Caco-2 (cell line): Measurements from ENCODE around the gene PYGL. TPM values are rescaled to one million over a fixed set of nuclear protein-coding genes. Genes with fewer than 3 reads are reported as not detected.

Experiments
- BruUV-seq: library from RNA; stranded (reverse); fragments of 400-500 nt; replicated peaks from 2 replicates; lab custom pipeline; 2021; lab: Mats Ljungman, UMichigan
- CTCF ChIA-PET: fragments of 300-600 bp; sonication (Branson Sonifier 250); formaldehyde crosslinking; loops from one replicate; lab custom pipeline; 2022; ENCODE audit warnings: antibody characterized with exemption; lab: Charles Lee
- POLR2A ChIA-PET: fragments of 300-600 bp; sonication (Branson Sonifier 250); formaldehyde crosslinking; loops from one replicate; lab custom pipeline; 2022; ENCODE audit warnings: antibody characterized with exemption; lab: Charles Lee
- DNase-seq, 2 experiments: peaks; one replicate each; pipeline versions ENCODE4 v3.0.0 to v3.0.0-alpha.2; 2020 to 2022
- H3K27me3 ChIP-seq: replicated peaks from 2 replicates; pipeline ENCODE4 v1.6.0; 2011; ENCODE audit warnings: low read length; ENCODE audit not compliant: control insufficient read depth, insufficient read depth
- H3K36me3 ChIP-seq: 2 replicates; pipeline ENCODE4 v1.5.1; 2011; ENCODE audit warnings: low read length; ENCODE audit not compliant: control insufficient read depth, insufficient read depth
- H3K4me1 ChIP-seq: fragments of 250-450 bp; sonication (Bioruptor Pico); 2 replicates; pipeline ENCODE4 v1.5.1; 2020; ENCODE audit warnings: mild to moderate bottlenecking
- H3K4me3 ChIP-seq: 2 replicates; pipeline ENCODE4 v1.5.1; 2011; ENCODE audit warnings: low read depth, mild to moderate bottlenecking, control low read depth, low read length
- H3K9me3 ChIP-seq: fragments of 250-450 bp; sonication (Bioruptor Pico); 2 replicates; pipeline ENCODE4 v1.5.1; 2020; ENCODE audit warnings: mild to moderate bottlenecking, moderate library complexity
- H3K27ac Mint-ChIP-seq: one replicate; pipeline ENCODE4 v1.8.0; 2022; ENCODE audit warnings: mixed read lengths; ENCODE audit not compliant: unreplicated experiment
- H3K27me3 Mint-ChIP-seq: one replicate; pipeline ENCODE4 v1.8.0; 2022; ENCODE audit warnings: mixed read lengths; ENCODE audit not compliant: insufficient read depth, unreplicated experiment
- H3K36me3 Mint-ChIP-seq: one replicate; pipeline ENCODE4 v1.8.0; 2022; ENCODE audit warnings: mild to moderate bottlenecking, mixed read lengths; ENCODE audit not compliant: insufficient read depth, unreplicated experiment
- H3K4me1 Mint-ChIP-seq: one replicate; pipeline ENCODE4 v1.8.0; 2022; ENCODE audit warnings: low read depth, mixed read lengths; ENCODE audit not compliant: unreplicated experiment
- H3K4me3 Mint-ChIP-seq: one replicate; pipeline ENCODE4 v1.8.0; 2022; ENCODE audit warnings: mild to moderate bottlenecking, moderate library complexity, mixed read lengths; ENCODE audit not compliant: unreplicated experiment
- H3K9me3 Mint-ChIP-seq: one replicate; pipeline ENCODE4 v1.8.0; 2022; ENCODE audit warnings: mixed read lengths; ENCODE audit not compliant: unreplicated experiment
- intact Hi-C: fragments of 100-400 bp; cut with micrococcal nuclease; formaldehyde crosslinking; loops from one replicate; pipeline ENCODE4 v1.10.0; 2022; ENCODE audit not compliant: unreplicated experiment
- total RNA-seq: library from RNA; stranded (reverse); gene quantifications from 2 replicates; pipeline ENCODE4 v1.2.3, GENCODE V29; 2022
- TF ChIP-seq, protein P1 (sequence below), 2 experiments: fragments of 200-600 bp in 1 of 2; IDR thresholded peaks; 1 replicate in 1 of 2; 2 replicates in 1 of 2; pipeline versions ENCODE4 v1.5.1 to v1.8.0; 2011 to 2022; ENCODE audit warnings: antibody characterized with exemption in 1 of 2, control low read depth in 1 of 2, inconsistent platforms in 1 of 2, low read depth in 1 of 2, low read length in 1 of 2, mild to moderate bottlenecking in 1 of 2, moderate library complexity in 1 of 2; ENCODE audit not compliant: insufficient read depth in 1 of 2, severe bottlenecking in 1 of 2, unreplicated experiment in 1 of 2

PYGL gene
- total RNA-seq, 1 experiment from 2014 or later = 98.1 TPM

- H3K4me1 ChIP-seq = peaks cover 29% of the 10 kb centered on the region
- H3K4me1 Mint-ChIP-seq = peaks cover 11% of the 10 kb centered on the region
- no peaks in the 10 kb centered on the region for H3K27me3 Mint-ChIP-seq
- H3K4me3 ChIP-seq = no peak overlapping the region
- CTCF ChIA-PET = no interaction called here
- H3K27ac Mint-ChIP-seq = no peak overlapping the region
- POLR2A ChIA-PET = no interaction called here
- peaks cover 6% of the 10 kb centered on the region for H3K36me3 Mint-ChIP-seq
- no peak overlapping the region for H3K4me3 Mint-ChIP-seq
- TF ChIP-seq, protein P1, sequence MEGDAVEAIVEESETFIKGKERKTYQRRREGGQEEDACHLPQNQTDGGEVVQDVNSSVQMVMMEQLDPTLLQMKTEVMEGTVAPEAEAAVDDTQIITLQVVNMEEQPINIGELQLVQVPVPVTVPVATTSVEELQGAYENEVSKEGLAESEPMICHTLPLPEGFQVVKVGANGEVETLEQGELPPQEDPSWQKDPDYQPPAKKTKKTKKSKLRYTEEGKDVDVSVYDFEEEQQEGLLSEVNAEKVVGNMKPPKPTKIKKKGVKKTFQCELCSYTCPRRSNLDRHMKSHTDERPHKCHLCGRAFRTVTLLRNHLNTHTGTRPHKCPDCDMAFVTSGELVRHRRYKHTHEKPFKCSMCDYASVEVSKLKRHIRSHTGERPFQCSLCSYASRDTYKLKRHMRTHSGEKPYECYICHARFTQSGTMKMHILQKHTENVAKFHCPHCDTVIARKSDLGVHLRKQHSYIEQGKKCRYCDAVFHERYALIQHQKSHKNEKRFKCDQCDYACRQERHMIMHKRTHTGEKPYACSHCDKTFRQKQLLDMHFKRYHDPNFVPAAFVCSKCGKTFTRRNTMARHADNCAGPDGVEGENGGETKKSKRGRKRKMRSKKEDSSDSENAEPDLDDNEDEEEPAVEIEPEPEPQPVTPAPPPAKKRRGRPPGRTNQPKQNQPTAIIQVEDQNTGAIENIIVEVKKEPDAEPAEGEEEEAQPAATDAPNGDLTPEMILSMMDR (IDR thresholded peaks at IDR 0.05; ENCODE audit: insufficient read depth in 1 of 2, low read depth in 1 of 2, low read length in 1 of 2, severe bottlenecking in 1 of 2, unreplicated experiment in 1 of 2) = no peak
- H3K9me3 ChIP-seq = no peaks in the 10 kb centered on the region
- H3K9me3 Mint-ChIP-seq = no peaks in the 10 kb centered on the region
- no peaks in the 10 kb centered on the region for H3K36me3 ChIP-seq
- intact Hi-C loops = no loop called here
- no TSS peak for BruUV-seq
- DNase-seq = no peak
- no peaks in the 10 kb centered on the region for H3K27me3 ChIP-seq
Observed at GRCh38 chr14:50936882-50937281, 7.4 kb downstream of the PYGL start.

DNA sequence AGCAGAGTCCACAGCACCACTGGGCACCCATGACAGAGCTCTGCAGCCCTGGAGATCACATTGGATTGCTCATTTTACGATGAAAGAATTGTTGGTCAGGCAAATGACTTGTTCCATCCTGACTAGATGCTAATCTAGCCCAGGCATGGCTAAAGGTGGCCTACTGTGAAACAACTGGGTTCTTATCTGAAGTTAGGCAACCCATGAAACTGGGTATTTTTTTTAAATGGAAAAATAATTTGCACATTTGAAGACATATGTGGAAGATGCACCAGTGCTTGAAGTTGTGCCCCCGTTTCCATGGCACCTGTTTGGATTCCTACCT, 8.3 kb downstream of the PYGL start:
- intact Hi-C loops = no loop called here
- Mint-ChIP-seq H3K4me3 (no peak overlapping the region), H3K9me3 (no peaks in the 10 kb centered on the region), H3K27me3 (no peaks in the 10 kb centered on the region), H3K36me3 (peaks cover 6% of the 10 kb centered on the region), H3K27ac (no peak overlapping the region), H3K4me1 (peaks cover 10% of the 10 kb centered on the region)
- POLR2A ChIA-PET = no interaction called here
- CTCF ChIA-PET = no interaction called here
- no peak for DNase-seq
- H3K4me3 ChIP-seq = no peak overlapping the region
- TF ChIP-seq, protein P1 (IDR thresholded peaks at IDR 0.05; ENCODE audit: insufficient read depth in 1 of 2, low read depth in 1 of 2, low read length in 1 of 2, severe bottlenecking in 1 of 2, unreplicated experiment in 1 of 2) = no peak
- peaks cover 29% of the 10 kb centered on the region for H3K4me1 ChIP-seq
- no TSS peak for BruUV-seq
- H3K36me3 ChIP-seq = no peaks in the 10 kb centered on the region
- no peaks in the 10 kb centered on the region for H3K9me3 ChIP-seq
- H3K27me3 ChIP-seq = no peaks in the 10 kb centered on the region

DNA sequence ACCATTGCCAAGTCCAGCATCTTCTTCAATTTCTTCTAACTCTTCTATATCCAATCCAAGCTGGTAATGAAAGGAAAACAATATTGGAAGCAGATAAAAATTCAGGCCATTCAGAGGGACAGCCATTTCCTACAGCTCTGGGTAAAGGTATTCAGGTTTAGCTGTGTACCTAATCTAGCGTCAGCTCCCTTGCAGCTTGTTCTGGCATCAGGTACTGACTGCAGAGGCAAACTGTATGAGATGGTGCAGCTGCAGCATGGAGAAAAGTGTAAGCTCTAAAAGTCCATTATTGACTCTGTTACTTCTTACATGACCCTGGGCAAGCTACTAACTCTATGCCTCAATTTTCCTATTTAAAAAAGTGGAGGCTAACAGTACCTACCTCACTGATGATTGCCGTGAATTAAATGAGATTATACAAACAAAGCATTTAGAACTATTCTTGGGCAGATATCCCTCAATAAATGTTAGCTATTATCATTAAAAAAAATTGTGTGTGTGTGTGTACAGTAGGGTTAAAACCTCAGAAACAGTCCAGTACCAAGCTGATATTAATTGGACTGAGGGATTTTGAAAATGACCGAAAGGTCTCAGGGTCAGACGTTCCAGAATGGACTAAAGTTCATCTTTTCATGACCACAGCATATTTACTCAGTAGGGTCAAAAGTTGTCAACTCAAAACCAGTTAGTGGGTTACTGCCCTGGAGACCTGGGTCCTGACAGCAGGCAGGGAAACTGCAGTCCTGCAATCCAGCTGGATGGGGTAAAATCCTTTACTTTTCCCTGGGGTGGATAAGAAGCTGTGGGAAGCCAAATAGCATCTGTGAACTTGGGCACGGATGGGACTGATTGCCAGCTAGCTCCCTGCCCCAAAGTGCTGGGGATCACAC, 8.9 kb downstream of the PYGL start:
- Histone ChIP-seq H3K36me3 (no peaks in the 10 kb centered on the region), H3K4me1 (peaks cover 29% of the 10 kb centered on the region), H3K4me3 (no peak overlapping the region), H3K27me3 (no peaks in the 10 kb centered on the region), H3K9me3 (no peaks in the 10 kb centered on the region)
- Mint-ChIP-seq H3K36me3 (peaks cover 12% of the 10 kb centered on the region), H3K4me3 (no peak overlapping the region), H3K4me1 (peaks cover 4% of the 10 kb centered on the region), H3K27me3 (no peaks in the 10 kb centered on the region), H3K9me3 (no peaks in the 10 kb centered on the region), H3K27ac (no peak overlapping the region)
- POLR2A ChIA-PET = no interaction called here
- TF ChIP-seq, protein P1 (IDR thresholded peaks at IDR 0.05; ENCODE audit: insufficient read depth in 1 of 2, low read depth in 1 of 2, low read length in 1 of 2, severe bottlenecking in 1 of 2, unreplicated experiment in 1 of 2) = no peak
- DNase-seq = peak in 1 of 2 experiments; percentile 17
- no TSS peak for BruUV-seq
- CTCF ChIA-PET = no interaction called here
- intact Hi-C loops = no loop called here
